Mesendoderm (in vitro differentiated cells): ENCODE results near the gene OR6X1.
"Not testable (repeated sequence)": the region's sequence is repeated elsewhere in the genome, so short reads cannot be mapped to it uniquely, and the experiment has no call there.

ENCODE experiments used
- DNase-seq: peaks from one replicate; pipeline ENCODE4 v3.0.0; 2013
- H2AK5ac ChIP-seq: 2 replicates; pipeline ENCODE4 v1.6.1; 2013; ENCODE audit warnings: low read length, inconsistent platforms
- H2BK120ac ChIP-seq: 2 replicates; pipeline ENCODE4 v1.6.1; 2013; ENCODE audit warnings: low read depth, mild to moderate bottlenecking, low read length, moderate library complexity, mixed read lengths
- H2BK15ac ChIP-seq: replicated peaks from 2 replicates; pipeline ENCODE4 v1.6.1; 2013; ENCODE audit warnings: low read depth, mild to moderate bottlenecking, moderate library complexity
- H2BK5ac ChIP-seq: 2 replicates; pipeline ENCODE4 v1.6.1; 2013; ENCODE audit warnings: low read length, inconsistent platforms
- H3K18ac ChIP-seq: 2 replicates; pipeline ENCODE4 v1.6.1; 2013; ENCODE audit warnings: mild to moderate bottlenecking, low read length, mixed read lengths
- H3K23ac ChIP-seq: one replicate; pipeline ENCODE4 v1.6.1; 2013; ENCODE audit warnings: low read length
- H3K27ac ChIP-seq: 2 replicates; pipeline ENCODE4 v1.5.1; 2013; ENCODE audit warnings: low read depth, mild to moderate bottlenecking, inconsistent platforms, low read length, moderate library complexity
- H3K27me3 ChIP-seq: 2 replicates; pipeline ENCODE4 v1.6.1; 2013; ENCODE audit warnings: low read length, control low read depth, mild to moderate bottlenecking, inconsistent platforms; ENCODE audit not compliant: insufficient read depth, poor library complexity
- H3K36me3 ChIP-seq: 2 replicates; pipeline ENCODE4 v1.6.1; 2013; ENCODE audit warnings: low read length, inconsistent platforms; ENCODE audit not compliant: control insufficient read depth, insufficient read depth
- H3K4ac ChIP-seq: one replicate; pipeline ENCODE4 v1.6.1; 2013; ENCODE audit warnings: low read depth, mild to moderate bottlenecking, low read length, moderate library complexity
- H3K4me1 ChIP-seq: 2 replicates; pipeline ENCODE4 v1.6.1; 2013; ENCODE audit warnings: low read depth, low read length, inconsistent platforms; ENCODE audit not compliant: control insufficient read depth
- H3K4me2 ChIP-seq: 2 replicates; pipeline ENCODE4 v1.6.1; 2013; ENCODE audit warnings: low read length
- H3K4me3 ChIP-seq: 2 replicates; pipeline ENCODE4 v1.5.1; 2013; ENCODE audit warnings: mild to moderate bottlenecking, low read length
- H3K56ac ChIP-seq: one replicate; pipeline ENCODE4 v1.6.1; 2013; ENCODE audit warnings: low read length
- H3K79me1 ChIP-seq: 2 replicates; pipeline ENCODE4 v1.6.1; 2013; ENCODE audit warnings: low read length, inconsistent platforms
- H3K79me2 ChIP-seq: 2 replicates; pipeline ENCODE4 v1.6.1; 2013; ENCODE audit warnings: mild to moderate bottlenecking, low read length; ENCODE audit not compliant: control insufficient read depth, insufficient read depth
- H3K9ac ChIP-seq: 2 replicates; pipeline ENCODE4 v1.6.1; 2013; ENCODE audit warnings: low read length, inconsistent platforms
- H4K5ac ChIP-seq: one replicate; pipeline ENCODE4 v1.6.1; 2013; ENCODE audit warnings: low read length
- H4K8ac ChIP-seq: one replicate; pipeline ENCODE4 v1.6.1; 2013; ENCODE audit warnings: low read depth, mild to moderate bottlenecking, control low read depth, low read length, moderate library complexity
- WGBS: extraction: QIAGEN DNeasy Blood & Tissue Kit; methylation state at CpG from one replicate; pipeline ENCODE4 v1.1.7; 2013; ENCODE audit warnings: low lambda C conversion rate, missing lambda C conversion rate; ENCODE audit not compliant: insufficient coverage; ENCODE audit errors: extremely low coverage; 5-methylcytosine and 5-hydroxymethylcytosine counted together

Gene OR6X1

DNA sequence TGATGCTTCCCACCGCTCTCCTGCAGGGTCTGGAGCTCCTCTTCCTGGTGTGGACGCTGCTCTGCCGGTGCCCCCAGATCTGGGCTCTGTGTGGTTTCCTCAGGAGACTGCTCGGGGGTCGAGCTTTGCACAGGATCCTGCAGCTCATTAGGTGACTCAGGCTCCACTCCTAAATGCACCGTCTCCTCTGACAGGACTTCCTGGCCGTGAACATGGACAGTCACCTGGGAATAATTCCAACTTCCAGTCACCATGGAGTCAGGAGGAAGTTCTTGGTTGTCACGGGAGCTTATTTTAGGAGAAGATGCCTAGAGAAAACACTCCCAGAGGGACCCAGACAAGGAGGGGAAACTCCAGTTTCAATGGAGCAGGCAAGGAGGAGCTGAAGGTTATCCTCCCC is 24.7 kb downstream of the OR6X1 start:
- H3K4me3 ChIP-seq: no peak overlapping the region
- no peak overlapping the region for H4K5ac ChIP-seq
- no CpG with 5 or more reads among the region's 8 CpGs for WGBS
- H3K56ac ChIP-seq: no peak overlapping the region
- H3K4ac ChIP-seq: no peak overlapping the region
- no peak for DNase-seq
- no peak overlapping the region for H4K8ac ChIP-seq
- no peak overlapping the region for H2BK120ac ChIP-seq
- H3K9ac ChIP-seq: no peak overlapping the region
- H3K4me1 ChIP-seq: no peaks in the 10 kb centered on the region
- H3K27me3 ChIP-seq: no peaks in the 10 kb centered on the region
- H3K79me2 ChIP-seq: peaks cover 28% of the 10 kb centered on the region
- H3K36me3 ChIP-seq: peaks cover 48% of the 10 kb centered on the region
- no peak overlapping the region for H2AK5ac ChIP-seq
- H3K18ac ChIP-seq: no peak overlapping the region
- peaks cover 40% of the 10 kb centered on the region for H3K79me1 ChIP-seq
- no peak overlapping the region for H2BK15ac ChIP-seq
- no peak overlapping the region for H3K27ac ChIP-seq
- H3K23ac ChIP-seq: no peak overlapping the region
- no peak overlapping the region for H3K4me2 ChIP-seq
- H2BK5ac ChIP-seq: no peak overlapping the region

DNA sequence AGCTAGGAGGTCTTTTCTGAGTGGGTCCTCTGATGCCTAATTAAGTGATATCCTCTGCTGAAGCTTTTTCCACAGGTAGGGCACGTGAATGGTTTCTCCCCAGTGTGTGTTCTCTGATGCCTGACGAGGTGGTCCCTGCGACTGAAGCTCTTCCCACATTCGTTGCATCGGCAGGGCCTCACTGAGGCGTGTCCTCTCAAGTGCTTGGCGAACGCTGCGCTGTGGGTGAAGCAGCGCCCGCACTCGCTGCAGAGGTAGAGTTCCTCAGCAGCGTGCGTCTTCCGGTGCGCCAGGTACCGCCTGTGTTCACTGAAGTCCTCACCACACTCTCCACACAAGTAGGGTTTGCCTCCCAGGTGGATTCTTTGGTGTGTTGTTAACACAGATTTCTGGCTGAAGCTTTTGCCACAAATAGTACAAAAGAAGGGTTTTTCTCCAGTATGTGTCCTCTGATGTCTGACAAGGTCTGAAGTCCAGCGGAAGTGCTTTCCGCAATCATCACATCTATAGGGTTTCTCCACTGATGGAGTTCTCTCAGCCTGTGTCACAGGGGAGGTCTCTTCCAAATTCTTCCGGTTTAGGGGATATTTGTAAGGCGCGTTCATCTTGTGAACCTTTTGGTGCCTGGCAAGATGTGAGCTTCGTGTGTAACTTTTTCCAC is 28.2 kb downstream of the OR6X1 start:
- Histone ChIP-seq H3K18ac (no peak overlapping the region), H3K79me2 (peaks cover 4% of the 10 kb centered on the region), H3K4ac (no peak overlapping the region), H4K8ac (no peak overlapping the region), H3K36me3 (peaks cover 51% of the 10 kb centered on the region), H2AK5ac (no peak overlapping the region), H3K23ac (no peak overlapping the region), H4K5ac (no peak overlapping the region), H2BK15ac (no peak overlapping the region), H3K9ac (no peak overlapping the region), H3K79me1 (peaks cover 17% of the 10 kb centered on the region), H3K4me2 (no peak overlapping the region), H3K4me3 (no peak overlapping the region), H3K4me1 (no peaks in the 10 kb centered on the region), H3K27ac (no peak overlapping the region), H3K56ac (no peak overlapping the region), H3K27me3 (no peaks in the 10 kb centered on the region), H2BK120ac (no peak overlapping the region), H2BK5ac (no peak overlapping the region)
- WGBS: no CpG with 5 or more reads among the region's 23 CpGs
- DNase-seq: no peak

DNA sequence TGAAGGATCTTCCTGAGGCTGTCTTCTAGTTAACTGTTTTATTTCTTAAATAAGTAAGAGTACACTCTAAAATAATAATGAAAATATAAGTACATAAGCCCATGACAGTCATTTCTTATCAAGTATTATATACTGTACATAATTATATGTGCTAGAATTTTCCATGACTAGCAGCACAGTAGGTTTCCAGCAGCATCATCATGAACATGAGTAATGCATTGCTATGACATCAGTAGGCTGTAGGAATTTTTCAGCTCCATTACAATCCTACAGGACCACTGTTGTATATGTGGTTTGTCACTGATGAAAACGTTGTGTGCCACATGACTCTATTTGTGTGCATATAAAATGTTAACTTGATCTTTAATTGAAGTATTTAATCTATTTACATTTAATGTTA is 34.9 kb downstream of the OR6X1 start:
- H3K27ac ChIP-seq: no peak overlapping the region

GRCh38 chr11:123718469-123718868 is 35.8 kb downstream of the OR6X1 start:
- H4K8ac ChIP-seq: no peak overlapping the region
- no peak overlapping the region for H3K23ac ChIP-seq
- DNase-seq: no peak
- H3K9ac ChIP-seq: no peak overlapping the region
- no peak overlapping the region for H3K18ac ChIP-seq
- WGBS: no CpG with 5 or more reads among the region's 4 CpGs
- no peaks in the 10 kb centered on the region for H3K4me1 ChIP-seq
- H2BK120ac ChIP-seq: no peak overlapping the region
- no peaks in the 10 kb centered on the region for H3K79me1 ChIP-seq
- no peaks in the 10 kb centered on the region for H3K36me3 ChIP-seq
- H3K27ac ChIP-seq: no peak overlapping the region
- no peak overlapping the region for H2AK5ac ChIP-seq
- H3K4me2 ChIP-seq: no peak overlapping the region
- H3K56ac ChIP-seq: no peak overlapping the region
- no peaks in the 10 kb centered on the region for H3K79me2 ChIP-seq
- H3K4ac ChIP-seq: no peak overlapping the region
- H3K4me3 ChIP-seq: no peak overlapping the region
- H2BK5ac ChIP-seq: no peak overlapping the region
- no peak overlapping the region for H4K5ac ChIP-seq
- no peak overlapping the region for H2BK15ac ChIP-seq
- no peaks in the 10 kb centered on the region for H3K27me3 ChIP-seq

More for the DNA sequence above, 34.9 kb downstream of the OR6X1 start:
- H3K79me2 ChIP-seq: no peaks in the 10 kb centered on the region
- H3K79me1 ChIP-seq: no peaks in the 10 kb centered on the region
- H3K4me3 ChIP-seq: no peak overlapping the region
- no peak overlapping the region for H3K23ac ChIP-seq
- H3K27me3 ChIP-seq: no peaks in the 10 kb centered on the region
- no peak overlapping the region for H4K5ac ChIP-seq
- no peaks in the 10 kb centered on the region for H3K4me1 ChIP-seq
- no peak overlapping the region for H3K9ac ChIP-seq
- no peak overlapping the region for H3K4me2 ChIP-seq
- H2BK120ac ChIP-seq: no peak overlapping the region
- DNase-seq: no peak
- H2BK5ac ChIP-seq: no peak overlapping the region
- no peak overlapping the region for H3K56ac ChIP-seq
- H3K36me3 ChIP-seq: peaks cover under 1% of the 10 kb centered on the region
- no peak overlapping the region for H3K18ac ChIP-seq
- no peak overlapping the region for H2BK15ac ChIP-seq
- no CpG with 5 or more reads among the region's 1 CpG for WGBS
- H2AK5ac ChIP-seq: no peak overlapping the region
- no peak overlapping the region for H3K4ac ChIP-seq
- no peak overlapping the region for H4K8ac ChIP-seq

GRCh38 chr11:123718063-123718462 is 36.3 kb downstream of the OR6X1 start:
- Histone ChIP-seq H2BK15ac (no peak overlapping the region), H3K18ac (no peak overlapping the region), H3K23ac (no peak overlapping the region), H3K56ac (no peak overlapping the region), H3K79me1 (no peaks in the 10 kb centered on the region), H3K4ac (no peak overlapping the region), H3K4me1 (no peaks in the 10 kb centered on the region), H3K27me3 (no peaks in the 10 kb centered on the region), H3K9ac (no peak overlapping the region), H3K79me2 (no peaks in the 10 kb centered on the region), H3K36me3 (no peaks in the 10 kb centered on the region), H3K4me3 (no peak overlapping the region), H4K8ac (no peak overlapping the region), H4K5ac (no peak overlapping the region), H2AK5ac (no peak overlapping the region), H3K27ac (no peak overlapping the region), H2BK5ac (no peak overlapping the region), H2BK120ac (no peak overlapping the region), H3K4me2 (no peak overlapping the region)
- WGBS: no CpG with 5 or more reads among the region's 2 CpGs
- DNase-seq: no peak

DNA sequence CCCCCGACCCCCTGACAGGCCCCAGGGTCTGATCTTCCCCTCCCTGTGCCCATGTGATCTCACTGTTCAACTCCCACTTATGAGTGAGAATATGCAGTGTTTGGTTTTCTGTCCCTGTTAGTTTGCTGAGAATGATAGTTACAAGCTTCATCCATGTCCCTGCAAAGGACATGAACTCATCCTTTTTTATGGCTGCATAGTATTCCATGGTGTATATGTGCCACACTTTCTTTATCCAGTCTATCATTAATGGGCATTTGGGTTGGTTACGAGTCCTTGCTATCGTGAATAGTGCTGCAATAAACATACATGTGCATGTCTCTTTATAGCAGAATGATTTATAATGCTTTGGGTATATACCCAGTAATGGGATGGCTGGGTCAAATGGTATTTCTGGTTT is 41.7 kb downstream of the OR6X1 start:
- not testable (repeated sequence) for H4K8ac ChIP-seq, H2BK5ac ChIP-seq, H3K23ac ChIP-seq, H3K9ac ChIP-seq, H4K5ac ChIP-seq, H3K79me1 ChIP-seq, H3K79me2 ChIP-seq, H3K27me3 ChIP-seq, DNase-seq, H2AK5ac ChIP-seq, H3K36me3 ChIP-seq, H2BK15ac ChIP-seq, H3K4me1 ChIP-seq, H3K4me2 ChIP-seq, H3K18ac ChIP-seq, H3K56ac ChIP-seq, H3K4me3 ChIP-seq, H3K4ac ChIP-seq, H2BK120ac ChIP-seq, H3K27ac ChIP-seq
- WGBS: no CpG with 5 or more reads among the region's 3 CpGs
